T-helper 17 cell (primary cell): Measurements from ENCODE around the gene KCNG4. TPM values are rescaled to one million over a fixed set of nuclear protein-coding genes. Genes with fewer than 3 reads are reported as not detected.
"Not testable (repeated sequence)": the region's sequence is repeated elsewhere in the genome, so short reads cannot be mapped to it uniquely, and the experiment has no call there.

Experiments
- ATAC-seq: fragments of 150-1000 bp; cut with Tn5 transposase; 2 replicates; pipeline ENCODE4 v1.10.0; 2021; ENCODE audit warnings: mild to moderate bottlenecking, moderate library complexity
- DNase-seq, 3 donors: peaks; one replicate each; pipeline versions ENCODE4 v3.0.0 to v3.0.0-alpha.2; 2020 to 2021
- H3K9me3 ChIP-seq: one replicate; pipeline ENCODE4 v1.7.0; 2013; ENCODE audit warnings: low read length, mild to moderate bottlenecking; ENCODE audit not compliant: control insufficient read depth, poor library complexity, severe bottlenecking
- H3K27ac Mint-ChIP-seq: one replicate; pipeline ENCODE4 v1.8.0; 2022; ENCODE audit warnings: mild to moderate bottlenecking, moderate library complexity, mixed read lengths
- H3K27me3 Mint-ChIP-seq: one replicate; pipeline ENCODE4 v1.8.0; 2022; ENCODE audit warnings: mixed read lengths
- H3K36me3 Mint-ChIP-seq: one replicate; pipeline ENCODE4 v1.8.0; 2022; ENCODE audit warnings: low read depth, mixed read lengths
- H3K4me1 Mint-ChIP-seq: one replicate; pipeline ENCODE4 v1.8.0; 2022; ENCODE audit warnings: mild to moderate bottlenecking, mixed read lengths
- H3K4me3 Mint-ChIP-seq: one replicate; pipeline ENCODE4 v1.8.0; 2022; ENCODE audit warnings: mild to moderate bottlenecking, moderate library complexity, mixed read lengths
- total RNA-seq, 4 donors: library from RNA in 2 of 4; stranded (reverse) in 2 of 4; gene quantifications; one replicate each; pipeline ENCODE4 v1.2.3 and lab custom pipeline; 2022 to 2026

KCNG4 gene
- total RNA-seq, 2 donors from 2014 or later = not detected

DNA sequence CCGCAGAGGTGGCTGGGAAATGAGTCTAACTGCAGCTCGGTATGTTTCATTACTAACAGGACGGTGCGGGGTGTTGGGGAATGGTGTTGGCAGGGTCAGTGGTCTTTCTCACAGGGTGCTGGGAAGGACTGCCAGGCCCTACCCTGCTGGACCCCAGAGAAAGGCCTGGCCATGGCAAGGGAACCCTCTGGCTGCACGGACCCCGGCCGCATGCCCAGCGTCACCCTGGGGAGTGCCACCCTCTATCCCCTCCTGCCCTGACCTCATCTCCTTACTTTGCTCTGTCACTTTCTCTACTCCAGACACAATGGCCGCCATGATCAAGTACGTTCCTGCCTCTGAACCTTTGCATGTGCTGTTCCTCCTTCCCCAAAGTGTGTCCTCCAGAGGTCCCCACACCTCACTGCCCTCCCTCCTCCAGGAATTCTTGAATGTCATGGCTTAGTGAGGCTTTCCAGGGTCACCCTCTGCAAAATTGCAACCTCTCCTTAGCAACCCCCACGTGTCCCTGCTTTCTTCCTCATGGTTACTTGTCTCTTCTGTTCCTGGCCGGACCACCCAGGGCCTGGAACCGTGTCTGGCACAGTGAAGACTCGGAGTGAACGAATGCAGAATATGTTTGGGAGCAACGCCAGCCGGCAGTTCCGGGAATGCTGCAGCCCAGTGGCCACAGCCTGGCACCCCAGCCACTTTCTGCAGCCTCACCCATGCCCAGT lies 33.7 kb downstream of the KCNG4 start:
- Mint-ChIP-seq H3K27me3 (peaks cover 13% of the 10 kb centered on the region), H3K4me1 (no peaks in the 10 kb centered on the region)

DNA sequence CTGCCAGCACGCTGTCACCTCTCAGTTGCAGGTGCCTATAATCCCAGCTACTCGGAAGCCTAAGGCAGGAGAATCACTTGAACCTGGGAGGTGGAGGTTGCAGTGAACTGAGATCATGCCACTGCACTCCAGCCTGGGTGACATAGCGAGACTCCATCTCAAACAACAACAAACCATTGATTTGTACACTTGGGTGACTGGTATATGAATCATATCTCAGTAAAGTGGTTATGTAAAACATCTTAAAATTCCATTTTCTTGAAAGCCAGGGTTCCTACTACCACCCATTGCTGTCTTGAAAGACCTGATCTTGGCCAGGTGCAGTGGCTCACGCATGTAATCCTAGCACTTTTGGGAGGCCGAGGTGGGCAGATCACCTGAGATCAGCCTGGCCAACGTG lies 34.7 kb downstream of the KCNG4 start:
- not testable (repeated sequence) for H3K4me1 Mint-ChIP-seq, H3K27ac Mint-ChIP-seq, DNase-seq, H3K36me3 Mint-ChIP-seq, H3K4me3 Mint-ChIP-seq, H3K9me3 ChIP-seq, ATAC-seq
- peaks cover 13% of the 10 kb centered on the region for H3K27me3 Mint-ChIP-seq

More for the DNA sequence above, 33.7 kb downstream of the KCNG4 start:
- ATAC-seq (no peak), DNase-seq (no peak)
- no peaks in the 10 kb centered on the region for H3K9me3 ChIP-seq
- Mint-ChIP-seq H3K4me3 (no peak overlapping the region), H3K27ac (peak overlapping the region; percentile 65), H3K36me3 (no peaks in the 10 kb centered on the region)

DNA sequence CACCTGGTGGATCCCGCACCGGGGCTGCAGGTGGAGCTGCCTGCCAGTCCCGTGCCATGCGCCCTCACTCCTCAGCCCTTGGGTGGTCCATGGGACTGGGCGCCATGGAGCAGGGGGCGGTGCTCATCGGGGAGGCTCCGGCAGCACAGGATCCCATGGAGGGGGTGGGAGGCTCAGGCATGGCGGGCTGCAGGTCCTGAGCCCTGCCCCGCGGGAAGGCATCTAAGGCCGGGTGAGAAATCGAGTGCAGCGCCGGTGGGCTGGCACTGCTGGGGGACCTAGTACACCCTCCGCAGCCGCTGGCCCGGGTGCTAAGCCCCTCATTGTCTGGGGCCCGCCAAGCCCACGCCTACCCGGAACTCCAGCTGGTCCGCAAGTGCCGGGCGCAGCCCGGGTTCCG lies 35.3 kb downstream of the KCNG4 start:
- H3K4me1 Mint-ChIP-seq, H3K36me3 Mint-ChIP-seq, DNase-seq, H3K27ac Mint-ChIP-seq, H3K9me3 ChIP-seq, H3K4me3 Mint-ChIP-seq, ATAC-seq: not testable (repeated sequence)
- peaks cover 13% of the 10 kb centered on the region for H3K27me3 Mint-ChIP-seq

DNA sequence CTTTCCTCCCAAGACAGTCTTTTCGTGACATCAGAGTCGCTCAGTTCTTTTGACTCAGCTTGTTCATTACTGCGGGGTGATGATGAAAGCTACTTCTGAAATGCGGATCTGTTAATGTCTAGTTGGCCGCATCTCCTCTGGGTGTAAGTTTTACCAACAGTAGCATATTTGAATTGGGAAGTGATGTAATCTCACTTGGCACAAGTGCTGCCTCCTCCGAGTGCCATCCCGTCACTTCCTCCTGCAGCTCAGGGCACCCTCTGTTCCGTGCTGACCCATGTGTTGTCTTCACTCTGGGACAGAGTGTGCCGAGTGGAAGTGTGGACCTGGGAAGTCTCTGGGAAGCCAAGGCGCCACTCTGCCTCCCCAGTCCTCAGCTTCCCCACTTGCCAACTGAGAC lies 40.0 kb downstream of the KCNG4 start:
- no peak overlapping the region for H3K4me3 Mint-ChIP-seq
- DNase-seq = no peak
- no peaks in the 10 kb centered on the region for H3K36me3 Mint-ChIP-seq
- H3K9me3 ChIP-seq = no peaks in the 10 kb centered on the region
- H3K27me3 Mint-ChIP-seq = peaks cover 14% of the 10 kb centered on the region
- no peak overlapping the region for H3K27ac Mint-ChIP-seq
- peak; percentile 25 for ATAC-seq
- peaks cover 3% of the 10 kb centered on the region for H3K4me1 Mint-ChIP-seq

DNA sequence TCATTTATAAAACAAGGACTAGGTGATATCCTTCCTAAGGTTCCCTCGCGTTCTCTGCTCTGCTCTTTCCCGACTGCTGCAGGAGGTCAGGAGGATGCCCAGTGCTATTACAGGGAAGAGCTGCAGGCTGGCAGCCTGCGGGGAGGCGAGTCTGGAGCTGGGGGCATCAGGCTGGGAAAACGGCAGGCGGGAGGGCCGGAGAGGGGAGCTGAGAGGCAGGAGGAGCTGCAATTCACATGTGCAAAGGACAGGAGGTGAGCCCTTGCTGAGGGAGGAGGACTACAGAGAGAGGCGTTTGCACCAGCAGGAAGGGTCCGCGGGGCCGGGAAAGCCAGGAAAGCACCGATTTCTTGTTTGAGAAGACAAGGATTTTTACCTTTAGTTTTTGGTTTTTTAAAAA lies 40.7 kb downstream of the KCNG4 start:
- no peak overlapping the region for H3K27ac Mint-ChIP-seq
- ATAC-seq (no peak), DNase-seq (no peak)
- H3K27me3 Mint-ChIP-seq = peaks cover 14% of the 10 kb centered on the region
- peaks cover 9% of the 10 kb centered on the region for H3K4me1 Mint-ChIP-seq
- no peaks in the 10 kb centered on the region for H3K36me3 Mint-ChIP-seq
- H3K4me3 Mint-ChIP-seq = no peak overlapping the region
- H3K9me3 ChIP-seq = no peaks in the 10 kb centered on the region

DNA sequence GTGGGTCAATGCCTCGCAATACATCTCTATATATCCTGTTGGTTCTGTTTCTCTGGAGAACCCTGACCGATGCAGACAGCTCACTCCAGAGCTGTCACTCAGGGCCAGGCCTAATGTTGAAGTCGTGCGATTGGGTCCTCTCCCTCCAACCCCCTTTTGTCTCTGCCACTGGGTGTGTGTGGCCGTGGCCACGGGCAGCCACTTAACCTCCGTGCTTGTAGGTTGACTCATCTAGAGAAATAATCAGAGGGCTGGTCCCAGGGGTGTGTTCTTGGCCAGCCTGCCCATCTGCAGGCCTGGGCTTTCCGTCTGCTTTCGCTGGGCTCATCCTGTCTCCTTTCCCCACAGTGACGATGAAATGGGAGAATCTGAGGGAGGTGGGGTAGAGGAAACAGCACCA lies 41.4 kb downstream of the KCNG4 start:
- H3K36me3 Mint-ChIP-seq = no peaks in the 10 kb centered on the region
- peaks cover 15% of the 10 kb centered on the region for H3K4me1 Mint-ChIP-seq
- ATAC-seq (no peak), DNase-seq (no peak)
- H3K27ac Mint-ChIP-seq = no peak overlapping the region
- peaks cover 14% of the 10 kb centered on the region for H3K27me3 Mint-ChIP-seq
- no peaks in the 10 kb centered on the region for H3K9me3 ChIP-seq
- H3K4me3 Mint-ChIP-seq = no peak overlapping the region

DNA sequence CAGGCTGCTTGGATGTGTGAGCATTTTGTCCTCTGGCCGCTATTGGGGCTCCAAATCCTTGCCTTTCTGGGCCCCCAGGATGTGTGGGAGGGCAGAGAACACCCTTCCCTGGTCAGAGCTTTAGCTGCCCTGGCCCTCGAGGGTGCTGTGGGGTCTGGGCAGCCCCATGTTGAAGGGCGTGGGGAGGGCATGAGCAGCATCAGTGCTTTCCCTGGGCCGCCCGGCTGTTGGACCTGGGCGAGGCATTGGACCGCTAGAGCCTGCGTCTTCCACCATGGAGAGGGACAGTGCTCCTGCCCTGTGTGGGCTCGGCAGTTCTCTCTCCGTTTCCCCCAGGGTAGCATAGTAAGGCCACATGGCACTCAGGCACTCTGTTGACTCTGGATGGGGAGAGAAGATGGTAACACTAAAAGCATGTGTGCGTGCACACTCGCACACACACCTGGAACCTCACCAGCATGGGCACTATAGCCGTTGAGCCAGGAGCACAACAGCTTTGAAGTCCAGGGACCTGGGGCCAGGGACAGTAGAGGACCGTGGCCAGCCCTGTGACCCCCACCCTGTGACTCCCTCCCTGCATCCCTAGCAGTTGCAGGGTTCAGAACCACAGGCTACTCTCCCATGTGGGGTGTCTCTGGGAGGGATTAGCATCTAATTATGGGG lies 42.2 kb downstream of the KCNG4 start:
- DNase-seq = no peak
- H3K9me3 ChIP-seq = no peaks in the 10 kb centered on the region
- H3K27ac Mint-ChIP-seq = no peak overlapping the region
- no peaks in the 10 kb centered on the region for H3K36me3 Mint-ChIP-seq
- no peak for ATAC-seq
- no peak overlapping the region for H3K4me3 Mint-ChIP-seq
- H3K4me1 Mint-ChIP-seq = peaks cover 15% of the 10 kb centered on the region
- peaks cover 12% of the 10 kb centered on the region for H3K27me3 Mint-ChIP-seq

DNA sequence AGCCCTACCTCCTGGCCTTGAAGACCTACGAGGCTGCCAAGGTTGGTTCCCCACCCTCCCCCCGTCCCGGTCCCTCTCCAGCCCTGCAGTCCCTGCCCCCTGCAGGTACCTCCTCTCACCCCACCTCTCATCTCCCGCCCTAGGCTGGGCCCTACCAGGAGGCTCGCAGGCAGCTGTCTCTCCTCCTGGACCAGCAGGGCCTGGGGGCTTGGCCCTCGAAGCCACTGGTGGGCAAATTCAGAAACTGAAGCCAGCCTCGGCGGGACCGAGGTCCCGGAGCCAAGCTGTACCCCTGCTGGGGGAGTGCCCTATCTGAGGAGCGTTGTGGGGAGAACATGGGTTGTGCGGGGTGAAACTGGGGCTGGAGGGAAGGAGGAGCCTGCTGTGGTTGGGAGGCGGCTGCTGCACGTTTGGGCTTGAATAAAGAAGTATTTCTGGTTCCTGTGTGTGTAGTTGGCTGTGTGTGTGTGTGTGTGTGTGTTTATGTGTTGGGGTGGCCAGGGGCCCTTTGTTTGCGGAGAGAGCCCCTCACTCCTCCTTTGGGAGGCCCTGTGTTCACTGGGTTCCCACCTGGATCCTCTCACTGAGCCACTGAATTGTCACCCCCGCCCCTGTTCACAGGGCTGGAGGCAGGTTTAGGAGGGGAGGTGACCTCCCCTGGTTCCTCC lies 43.0 kb downstream of the KCNG4 start:
- Mint-ChIP-seq H3K27me3 (peaks cover 9% of the 10 kb centered on the region), H3K36me3 (no peaks in the 10 kb centered on the region), H3K27ac (peak overlapping the region; percentile 53), H3K4me3 (peak overlapping the region; percentile 31), H3K4me1 (peaks cover 15% of the 10 kb centered on the region)
- DNase-seq = no peak
- no peaks in the 10 kb centered on the region for H3K9me3 ChIP-seq
- ATAC-seq = no peak

DNA sequence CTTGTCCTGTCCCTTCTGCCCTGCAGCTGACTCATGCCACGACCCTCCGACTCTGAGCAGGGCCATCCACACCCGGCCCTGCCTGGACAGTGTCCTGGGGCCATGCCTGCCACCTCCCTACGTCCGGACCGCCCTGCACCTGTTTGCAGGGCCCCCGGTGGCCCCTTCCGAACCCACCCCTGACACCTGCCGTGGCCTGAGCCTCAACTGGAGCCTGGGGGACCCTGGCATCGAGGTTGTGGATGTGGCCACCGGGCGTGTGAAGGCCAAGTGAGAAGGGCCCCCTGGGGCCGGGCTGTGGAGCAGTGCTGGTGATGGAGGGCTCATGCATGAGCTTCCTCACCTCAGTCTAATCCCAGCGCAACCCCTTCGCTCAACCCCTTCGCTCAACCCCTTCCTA lies 43.7 kb downstream of the KCNG4 start:
- DNase-seq (no peak), ATAC-seq (no peak)
- no peak overlapping the region for H3K27ac Mint-ChIP-seq
- H3K9me3 ChIP-seq = no peaks in the 10 kb centered on the region
- H3K36me3 Mint-ChIP-seq = no peaks in the 10 kb centered on the region
- no peak overlapping the region for H3K4me3 Mint-ChIP-seq
- H3K27me3 Mint-ChIP-seq = peaks cover 9% of the 10 kb centered on the region
- peaks cover 15% of the 10 kb centered on the region for H3K4me1 Mint-ChIP-seq

DNA sequence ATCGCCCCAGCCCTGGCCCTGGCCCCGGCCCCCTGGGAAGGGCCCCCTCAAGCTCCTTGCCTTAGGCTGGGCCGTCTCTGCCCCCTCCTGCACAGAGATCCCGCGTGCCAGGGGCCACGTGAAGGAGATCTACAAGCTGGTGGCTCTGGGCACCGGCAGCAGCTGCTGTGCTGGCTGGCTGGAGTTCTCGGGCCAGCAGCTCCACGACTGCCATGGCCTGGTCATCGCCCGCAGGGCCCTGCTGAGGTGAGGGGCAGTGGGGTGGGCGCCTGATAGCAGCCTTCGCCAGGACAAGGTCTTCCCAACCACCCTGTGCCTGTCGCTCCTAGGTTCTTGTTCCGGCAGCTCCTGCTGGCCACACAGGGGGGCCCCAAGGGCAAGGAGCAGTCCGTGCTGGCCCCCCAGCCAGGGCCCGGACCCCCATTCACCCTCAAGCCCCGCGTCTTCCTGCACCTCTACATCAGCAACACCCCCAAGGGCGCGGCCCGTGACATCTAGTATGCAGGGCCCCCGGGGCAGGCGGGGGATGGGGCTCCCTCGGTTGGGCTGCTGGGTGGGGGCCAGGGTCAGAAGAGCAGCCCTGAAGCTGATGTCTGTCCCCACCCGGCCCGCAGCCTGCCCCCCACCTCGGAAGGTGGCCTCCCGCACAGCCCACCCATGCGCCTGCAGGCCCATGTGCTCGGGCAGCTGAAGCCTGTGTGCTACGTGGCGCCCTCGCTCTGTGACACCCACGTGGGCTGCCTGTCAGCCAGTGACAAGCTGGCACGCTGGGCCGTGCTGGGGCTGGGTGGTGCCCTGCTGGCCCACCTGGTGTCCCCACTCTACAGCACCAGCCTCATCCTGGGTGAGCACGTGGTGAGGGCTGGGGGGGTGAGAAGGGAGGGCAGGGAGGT lies 44.4 kb downstream of the KCNG4 start:
- ATAC-seq = no peak
- H3K9me3 ChIP-seq = no peaks in the 10 kb centered on the region
- Mint-ChIP-seq H3K36me3 (no peaks in the 10 kb centered on the region), H3K4me3 (no peak overlapping the region), H3K27ac (no peak overlapping the region), H3K4me1 (peaks cover 15% of the 10 kb centered on the region), H3K27me3 (peaks cover 9% of the 10 kb centered on the region)
- DNase-seq = no peak

DNA sequence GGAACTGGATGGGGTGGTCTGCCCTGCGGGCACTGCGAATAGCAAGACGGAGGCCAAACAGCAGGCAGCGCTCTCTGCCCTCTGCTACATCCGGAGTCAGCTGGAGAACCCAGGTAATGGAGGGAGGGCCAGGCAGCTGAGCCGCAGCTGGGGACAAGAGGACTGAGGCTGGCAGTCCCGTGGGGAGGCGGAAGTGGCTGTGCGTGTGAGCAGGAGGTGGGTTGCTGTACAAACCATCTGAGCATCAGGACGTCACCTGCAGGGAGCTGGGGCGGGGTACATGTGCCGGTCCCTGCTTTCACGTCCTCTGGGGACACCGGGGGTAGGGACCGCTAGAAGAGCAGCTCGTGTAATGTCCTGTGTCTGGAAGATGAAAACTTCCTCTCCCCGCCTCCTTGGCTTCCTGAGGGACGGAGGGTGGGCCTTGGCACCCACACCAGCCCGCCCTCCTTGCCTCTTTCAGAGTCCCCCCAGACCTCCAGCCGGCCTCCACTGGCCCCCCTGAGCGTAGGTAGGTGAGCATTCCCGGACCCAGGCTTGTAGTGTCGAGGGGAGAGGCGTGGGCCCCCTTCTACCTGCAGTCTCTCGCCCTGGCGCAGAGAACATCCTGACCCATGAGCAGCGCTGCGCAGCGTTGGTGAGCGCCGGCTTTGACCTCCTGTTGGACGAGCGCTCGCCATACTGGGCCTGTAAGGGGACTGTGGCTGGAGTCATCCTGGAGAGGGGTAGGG lies 45.2 kb downstream of the KCNG4 start:
- ATAC-seq = peak; percentile 56
- Mint-ChIP-seq H3K36me3 (no peaks in the 10 kb centered on the region), H3K27me3 (peaks cover 9% of the 10 kb centered on the region), H3K4me1 (peaks cover 15% of the 10 kb centered on the region), H3K27ac (peak overlapping the region; percentile 81), H3K4me3 (peak overlapping the region; percentile 57)
- DNase-seq = no peak
- no peaks in the 10 kb centered on the region for H3K9me3 ChIP-seq

DNA sequence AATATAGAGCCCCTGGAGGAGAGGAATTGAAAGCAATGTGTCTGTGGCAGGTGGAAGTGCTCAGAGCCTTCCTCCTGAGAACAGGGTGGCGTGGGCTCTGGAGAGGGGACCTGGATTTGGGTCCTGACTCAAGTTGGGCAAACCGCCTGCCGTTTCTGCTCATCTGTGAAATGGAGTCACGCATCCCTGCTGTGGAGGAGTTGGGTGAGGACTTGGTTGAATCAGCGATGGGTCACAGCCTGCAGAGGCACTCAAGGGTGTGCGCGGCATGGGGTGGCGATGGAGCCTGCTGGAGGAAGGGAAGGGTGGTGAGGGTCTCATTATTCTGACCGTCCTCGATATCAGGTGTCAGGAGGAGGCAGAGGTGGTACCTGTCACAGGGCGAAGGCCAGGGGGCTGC lies 45.8 kb downstream of the KCNG4 start:
- Mint-ChIP-seq H3K36me3 (no peaks in the 10 kb centered on the region), H3K4me3 (peak overlapping the region; percentile 57), H3K27me3 (peaks cover 8% of the 10 kb centered on the region), H3K27ac (peak overlapping the region; percentile 81), H3K4me1 (peaks cover 15% of the 10 kb centered on the region)
- DNase-seq (no peak), ATAC-seq (no peak)
- H3K9me3 ChIP-seq = no peaks in the 10 kb centered on the region
